Fibroblast of the conjunctiva (primary cell): ENCODE results near the gene OR8U1.
"Not testable (repeated sequence)": the region's sequence is repeated elsewhere in the genome, so short reads cannot be mapped to it uniquely, and the experiment has no call there.

Experiments
- DNase-seq: peaks from one replicate; pipeline ENCODE4 v3.0.0-alpha.2; 2010; ENCODE audit warnings: low read depth

OR8U1 gene

GRCh38 chr11:56375324-56375723, at the start of gene OR8U1:
TSS of gene OR8U1 (plus strand) at chr11:56375624. CDS start at chr11:56375624, 0 bp downstream.
- no peak for DNase-seq

- no peak for DNase-seq
Measured at GRCh38 chr11:56331861-56332491, 43.4 kb upstream of the OR8U1 start.

- DNase-seq, result no peak
Measured at GRCh38 chr11:56333156-56333555, 42.3 kb upstream of the OR8U1 start.

- DNase-seq, result no peak
Measured at GRCh38 chr11:56340289-56340688, 35.1 kb upstream of the OR8U1 start.

- DNase-seq, result no peak
Measured at GRCh38 chr11:56345739-56346138, 29.7 kb upstream of the OR8U1 start, which contains the start of gene OR8K1. TSS of gene OR8K1 (plus strand) at chr11:56346039. CDS start at chr11:56346039, 0 bp downstream.

GRCh38 chr11:56353991-56354390, 21.4 kb upstream of the OR8U1 start, which contains the start of gene OR8J1:
TSS of gene OR8J1 (plus strand) at chr11:56354291. CDS start at chr11:56360247, 5,956 bp downstream.
- DNase-seq, result no peak

GRCh38 chr11:56380120-56380519, 4.7 kb downstream of the OR8U1 start:
- DNase-seq, result no peak

- DNase-seq, result no peak
Measured at GRCh38 chr11:56394381-56394780, 19.0 kb downstream of the OR8U1 start.

GRCh38 chr11:56396047-56396446, 20.6 kb downstream of the OR8U1 start:
- no peak for DNase-seq

GRCh38 chr11:56401858-56402461, 26.5 kb downstream of the OR8U1 start:
- DNase-seq, result not testable (repeated sequence)

- no peak for DNase-seq
Measured at GRCh38 chr11:56404393-56404792, 29.0 kb downstream of the OR8U1 start.

GRCh38 chr11:56410801-56411200, 35.4 kb downstream of the OR8U1 start:
- no peak for DNase-seq

- DNase-seq, result no peak
Measured at GRCh38 chr11:56412396-56412795, 37.0 kb downstream of the OR8U1 start, which contains the start of gene OR5AL1. TSS of gene OR5AL1 (plus strand) at chr11:56412696.
